ENCODE data around the gene MEPCE. TPM values are rescaled to one million over a fixed set of nuclear protein-coding genes. Genes with fewer than 3 reads are reported as not detected.

Gene MEPCE
- polyA plus RNA-seq, 1 donor (not counting 4 experiments of a cell fraction or from before 2014, with no cell fraction given) = 10.6 TPM

DNA sequence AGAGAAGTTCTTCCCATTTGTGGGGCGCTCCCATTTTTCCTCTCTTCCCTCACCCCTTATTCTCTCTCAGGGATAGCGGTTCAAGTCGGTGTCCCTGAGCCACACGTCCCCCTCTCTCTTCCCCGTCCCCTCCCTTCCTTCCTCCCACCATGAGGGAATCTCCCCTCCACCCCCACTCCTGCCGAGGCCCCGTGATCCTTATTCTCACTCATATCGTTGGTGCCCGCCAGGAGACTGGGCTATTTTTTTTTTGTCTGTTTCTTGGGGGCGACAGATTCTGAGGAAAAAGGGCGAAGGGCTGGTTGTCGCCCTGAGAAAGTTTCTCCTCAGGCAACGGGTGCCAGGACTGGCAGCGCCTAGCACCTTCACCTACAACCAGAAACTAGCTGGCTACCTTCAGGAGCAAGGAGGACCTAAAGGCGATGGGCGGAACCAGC lies 1.9 kb upstream of the MEPCE start:
- Histone ChIP-seq H3K4me1 (ENCODE audit: control insufficient read depth, extremely low read depth, insufficient read depth, low read length) (peaks cover 24% of the 10 kb centered on the region), H3K27me3 (ENCODE audit: control insufficient read depth, extremely low read depth, insufficient read depth, low read length) (no peaks in the 10 kb centered on the region), H2AFZ (ENCODE audit: control insufficient read depth, low read length) (peak overlapping the region; percentile 98), H3K27ac (ENCODE audit: control insufficient read depth, insufficient read depth, low read length) (peak overlapping the region; percentile 96), H3K9me1 (ENCODE audit: control insufficient read depth, extremely low read depth, insufficient read depth, low read length) (peaks cover 3% of the 10 kb centered on the region), H3K4me3 (ENCODE audit: control insufficient read depth in 2 of 3, extremely low read depth in 1 of 3, insufficient read depth in 2 of 3, low read depth in 1 of 3, low read length in 3 of 3) (peak overlapping the region; percentile 72 to 91 (median 86)), H4K20me1 (ENCODE audit: control insufficient read depth, extremely low read depth, insufficient read depth, low read length) (peaks cover 4% of the 10 kb centered on the region), H3K36me3 (ENCODE audit: control insufficient read depth in 2 of 2, extremely low read depth in 1 of 2, insufficient read depth in 2 of 2, low read length in 2 of 2) (peaks cover 2 to 16% of the 10 kb centered on the region in 2 experiments), H3K4me2 (ENCODE audit: control insufficient read depth, extremely low read depth, insufficient read depth, low read depth, low read length) (peak overlapping the region; percentile 96), H3K79me2 (ENCODE audit: control insufficient read depth, insufficient read depth, low read length) (peaks cover 25% of the 10 kb centered on the region), H3K9ac (ENCODE audit: control insufficient read depth, extremely low read depth, insufficient read depth, low read length) (no peak overlapping the region), H3K9me3 (ENCODE audit: control insufficient read depth, low read depth, low read length) (no peaks in the 10 kb centered on the region)
- TF ChIP-seq, protein P1, sequence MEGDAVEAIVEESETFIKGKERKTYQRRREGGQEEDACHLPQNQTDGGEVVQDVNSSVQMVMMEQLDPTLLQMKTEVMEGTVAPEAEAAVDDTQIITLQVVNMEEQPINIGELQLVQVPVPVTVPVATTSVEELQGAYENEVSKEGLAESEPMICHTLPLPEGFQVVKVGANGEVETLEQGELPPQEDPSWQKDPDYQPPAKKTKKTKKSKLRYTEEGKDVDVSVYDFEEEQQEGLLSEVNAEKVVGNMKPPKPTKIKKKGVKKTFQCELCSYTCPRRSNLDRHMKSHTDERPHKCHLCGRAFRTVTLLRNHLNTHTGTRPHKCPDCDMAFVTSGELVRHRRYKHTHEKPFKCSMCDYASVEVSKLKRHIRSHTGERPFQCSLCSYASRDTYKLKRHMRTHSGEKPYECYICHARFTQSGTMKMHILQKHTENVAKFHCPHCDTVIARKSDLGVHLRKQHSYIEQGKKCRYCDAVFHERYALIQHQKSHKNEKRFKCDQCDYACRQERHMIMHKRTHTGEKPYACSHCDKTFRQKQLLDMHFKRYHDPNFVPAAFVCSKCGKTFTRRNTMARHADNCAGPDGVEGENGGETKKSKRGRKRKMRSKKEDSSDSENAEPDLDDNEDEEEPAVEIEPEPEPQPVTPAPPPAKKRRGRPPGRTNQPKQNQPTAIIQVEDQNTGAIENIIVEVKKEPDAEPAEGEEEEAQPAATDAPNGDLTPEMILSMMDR (optimal IDR thresholded peaks at IDR 0.05 in 1 of 3, IDR thresholded peaks at IDR 0.05 in 1 of 3, conservative IDR thresholded peaks at IDR 0.05 in 1 of 3; ENCODE audit: extremely low read depth in 1 of 3, insufficient read depth in 2 of 3, low read length in 3 of 3) = no peak
- no peak for TF ChIP-seq EZH2 (IDR thresholded peaks at IDR 0.05; ENCODE audit: low read length)
- no peak for DNase-seq (ENCODE audit: low read depth, low spot score)
- FAIRE-seq = no peak
- dilution Hi-C loops (cut with MboI; ENCODE audit: extremely low pct_ligation_motif_present, low sequenced_read_pairs) = no loop called here

DNA sequence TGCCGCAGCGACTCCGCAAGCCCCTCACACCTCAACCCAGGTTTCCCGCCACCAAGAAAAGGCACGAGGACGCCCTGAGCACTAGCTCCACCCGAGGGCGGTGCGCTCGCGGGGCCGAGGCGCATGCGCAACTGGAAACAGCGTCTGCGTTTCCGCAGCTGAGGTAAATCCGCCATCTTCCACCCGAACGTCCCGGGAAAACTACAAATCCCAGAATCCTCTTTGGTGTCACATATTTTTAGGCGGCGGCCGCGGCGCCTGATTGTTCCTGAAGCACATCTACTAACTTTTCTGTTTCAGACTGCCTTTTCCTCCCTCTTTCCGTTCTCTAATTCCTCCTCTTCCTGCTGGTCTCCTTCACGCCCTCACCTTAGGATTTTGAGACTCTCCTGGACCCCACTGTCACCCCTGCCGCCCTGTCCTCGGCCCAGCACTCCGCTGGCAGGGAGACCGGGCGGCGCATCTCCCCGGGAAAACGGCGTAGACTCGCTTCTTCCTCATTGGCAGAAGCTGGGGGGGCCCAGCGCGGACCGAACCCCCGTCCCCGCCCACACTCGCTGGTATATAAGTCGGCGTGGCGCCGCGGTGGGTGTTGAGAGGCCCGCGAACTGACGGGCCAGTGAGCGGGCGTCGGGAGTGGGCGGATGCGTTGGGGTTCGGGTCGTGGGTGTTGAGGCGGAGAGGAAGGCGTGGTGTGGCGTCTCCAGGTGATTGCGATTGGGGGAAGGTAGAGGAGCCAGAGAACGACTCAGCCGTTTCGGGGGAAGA lies 1.2 kb upstream of the MEPCE start, which contains the start of gene ZCWPW1:
ZCWPW1 (minus strand) TSS at position 505 of the 768 bp plus-strand sequence. CDS start 8,054 bp downstream, outside the sequence.
- peaks cover 24% of the 10 kb centered on the region for H3K4me1 ChIP-seq (ENCODE audit: control insufficient read depth, extremely low read depth, insufficient read depth, low read length)
- peak within 1 kb of the TSS; percentile 99 for H3K9ac ChIP-seq (ENCODE audit: control insufficient read depth, extremely low read depth, insufficient read depth, low read length)
- peaks cover 4% of the 10 kb centered on the region for H4K20me1 ChIP-seq (ENCODE audit: control insufficient read depth, extremely low read depth, insufficient read depth, low read length)
- H3K4me2 ChIP-seq (ENCODE audit: control insufficient read depth, extremely low read depth, insufficient read depth, low read depth, low read length) = peak within 1 kb of the TSS; percentile 96
- H3K36me3 ChIP-seq (ENCODE audit: control insufficient read depth in 2 of 2, extremely low read depth in 1 of 2, insufficient read depth in 2 of 2, low read length in 2 of 2) = peaks cover 2 to 22% of the 10 kb centered on the region in 2 experiments
- peak within 1 kb of the TSS; percentile 96 for H3K27ac ChIP-seq (ENCODE audit: control insufficient read depth, insufficient read depth, low read length)
- H3K27me3 ChIP-seq (ENCODE audit: control insufficient read depth, extremely low read depth, insufficient read depth, low read length) = no peaks in the 10 kb centered on the region
- dilution Hi-C loops (cut with MboI; ENCODE audit: extremely low pct_ligation_motif_present, low sequenced_read_pairs) = no loop called here
- peak; percentile 73 for FAIRE-seq
- TF ChIP-seq, protein P1 (optimal IDR thresholded peaks at IDR 0.05 in 1 of 3, IDR thresholded peaks at IDR 0.05 in 1 of 3, conservative IDR thresholded peaks at IDR 0.05 in 1 of 3; ENCODE audit: extremely low read depth in 1 of 3, insufficient read depth in 2 of 3, low read length in 3 of 3) = no peak
- no peak for TF ChIP-seq EZH2 (IDR thresholded peaks at IDR 0.05; ENCODE audit: low read length)
- peak; percentile 82 for DNase-seq (ENCODE audit: low read depth, low spot score)
- peak within 1 kb of the TSS; percentile 72 to 91 (median 86) for H3K4me3 ChIP-seq (ENCODE audit: control insufficient read depth in 2 of 3, extremely low read depth in 1 of 3, insufficient read depth in 2 of 3, low read depth in 1 of 3, low read length in 3 of 3)
- peaks cover 3% of the 10 kb centered on the region for H3K9me1 ChIP-seq (ENCODE audit: control insufficient read depth, extremely low read depth, insufficient read depth, low read length)
- H2AFZ ChIP-seq (ENCODE audit: control insufficient read depth, low read length) = peak within 1 kb of the TSS; percentile 98
- peaks cover 30% of the 10 kb centered on the region for H3K79me2 ChIP-seq (ENCODE audit: control insufficient read depth, insufficient read depth, low read length)
- H3K9me3 ChIP-seq (ENCODE audit: control insufficient read depth, low read depth, low read length) = no peaks in the 10 kb centered on the region
